HCT116 (cell line): ENCODE results near the gene SLC16A5. TPM values are rescaled to one million over a fixed set of nuclear protein-coding genes. Genes with fewer than 3 reads are reported as not detected.

ENCODE experiments used
- ATAC-seq: fragments of 200-7000 bp; cut with Tn5 transposase; 2 replicates; pipeline ENCODE4 v1.9.1; 2020; ENCODE audit warnings: mild to moderate bottlenecking, moderate library complexity
- BruUV-seq: library from RNA; stranded (reverse); fragments of 400-500 nt; replicated peaks from 2 replicates; lab custom pipeline; 2021; lab: Mats Ljungman, UMichigan
- CTCF ChIA-PET: fragments of 300-600 bp; sonication (Branson Sonifier 250); formaldehyde crosslinking; loops from one replicate; lab custom pipeline; 2021; ENCODE audit warnings: antibody characterized with exemption; lab: Charles Lee
- POLR2A ChIA-PET: fragments of 300-600, 350-600 bp; sonication (Branson Sonifier 250); formaldehyde crosslinking; loops from one replicate; lab custom pipeline; 2021; ENCODE audit warnings: antibody characterized with exemption; lab: Charles Lee
- RAD21 ChIA-PET, 2 experiments: fragments of 300-600 bp; sonication (Branson Sonifier 250); formaldehyde crosslinking; loops; one replicate each; lab custom pipeline; 2023; ENCODE audit warnings: low total read pairs in 2 of 2; ENCODE audit not compliant: uncharacterized antibody in 2 of 2, unreplicated experiment in 2 of 2, low non-redundant PET in 1 of 2; lab: Charles Lee
- DNase-seq: peaks from one replicate; pipeline ENCODE4 v3.0.0-alpha.2; 2010; ENCODE audit warnings: low read depth, low spot score
- H2AFZ ChIP-seq: fragments of 200-600 bp; shearing (Covaris generic), sonication (generic); 2 replicates; pipeline ENCODE4 v1.6.1; 2017; ENCODE audit warnings: low read depth, mixed run types, mixed read lengths, antibody characterized with exemption, low read length; ENCODE audit not compliant: poor library complexity, severe bottlenecking
- H3K27ac ChIP-seq: 2 replicates; pipeline ENCODE4 v1.5.1; 2012; ENCODE audit warnings: low read depth, low read length
- H3K27me3 ChIP-seq: fragments of 200-600 bp; sonication (generic); 2 replicates; pipeline ENCODE4 v1.6.1; 2016; ENCODE audit warnings: mixed run types, low read length, mixed read lengths; ENCODE audit not compliant: insufficient read depth
- H3K36me3 ChIP-seq, 2 experiments: fragments of 200-500 bp in 1 of 2; fragments of 200-600 bp in 1 of 2; sonication (Bioruptor generic) in 1 of 2; sonication (generic) in 1 of 2; 2 replicates each; pipeline versions ENCODE4 v1.5.1 to v1.6.1; 2014 to 2016; ENCODE audit warnings: low read length in 2 of 2, inconsistent platforms in 1 of 2, mixed read lengths in 1 of 2, mixed run types in 1 of 2; ENCODE audit not compliant: insufficient read depth in 2 of 2, control insufficient read depth in 1 of 2
- H3K4me1 ChIP-seq, 2 experiments: fragments of 200-600 bp in 1 of 2; sonication (generic) in 1 of 2; 2 replicates each; pipeline versions ENCODE4 v1.5.1 to v1.6.1; 2012 to 2017; ENCODE audit warnings: low read length in 2 of 2, inconsistent platforms in 1 of 2, mild to moderate bottlenecking in 1 of 2, mixed read lengths in 1 of 2, mixed run types in 1 of 2, moderate library complexity in 1 of 2; ENCODE audit not compliant: insufficient read depth in 2 of 2, control insufficient read depth in 1 of 2
- H3K4me2 ChIP-seq: fragments of 200-600 bp; sonication (generic); 2 replicates; pipeline ENCODE4 v1.6.1; 2017; ENCODE audit warnings: mixed run types, low read length, mixed read lengths
- H3K4me3 ChIP-seq, 2 experiments: fragments of 200-600 bp in 1 of 2; sonication (generic) in 1 of 2; replicated peaks in 1 of 2; 2 replicates each; pipeline ENCODE4 v1.5.1; 2011 to 2016; ENCODE audit warnings: low read length in 2 of 2, control low read depth in 1 of 2, low read depth in 1 of 2, mild to moderate bottlenecking in 1 of 2, mixed read lengths in 1 of 2, mixed run types in 1 of 2
- H3K79me2 ChIP-seq: fragments of 200-600 bp; sonication (generic); 2 replicates; pipeline ENCODE4 v1.6.1; 2017; ENCODE audit warnings: mild to moderate bottlenecking, mixed run types, low read length, moderate library complexity, mixed read lengths; ENCODE audit not compliant: insufficient read depth
- H3K9ac ChIP-seq: fragments of 200-600 bp; sonication (generic); 2 replicates; pipeline ENCODE4 v1.6.1; 2016; ENCODE audit warnings: low read length, mixed read lengths
- H3K9me2 ChIP-seq: fragments of 200-600 bp; sonication (generic), shearing (Covaris generic); 2 replicates; pipeline ENCODE4 v1.6.1; 2017; ENCODE audit warnings: mixed run types, mild to moderate bottlenecking, moderate library complexity; ENCODE audit not compliant: insufficient read depth
- H3K9me3 ChIP-seq, 2 experiments: fragments of 200-500 bp in 1 of 2; fragments of 200-600 bp in 1 of 2; sonication (Bioruptor generic) in 1 of 2; sonication (generic) in 1 of 2; 2 replicates each; pipeline ENCODE4 v1.6.1; 2014 to 2017; ENCODE audit warnings: low read length in 2 of 2, mixed read lengths in 2 of 2, inconsistent platforms in 1 of 2, low read depth in 1 of 2, mild to moderate bottlenecking in 1 of 2, mixed run types in 1 of 2, moderate library complexity in 1 of 2; ENCODE audit not compliant: control insufficient read depth in 1 of 2, insufficient read depth in 1 of 2
- H4K20me1 ChIP-seq: fragments of 200-600 bp; sonication (generic), shearing (Covaris generic); 2 replicates; pipeline ENCODE4 v1.6.1; 2017; ENCODE audit warnings: mixed run types, mild to moderate bottlenecking, moderate library complexity; ENCODE audit not compliant: insufficient read depth
- CTCF ChIP-seq, 3 experiments: fragments of 200-600 bp in 1 of 3; sonication (generic) in 1 of 3; IDR thresholded peaks in 2 of 3; conservative IDR thresholded peaks in 1 of 3; 2 replicates each; pipeline ENCODE4 v1.5.1; 2012 to 2017; ENCODE audit warnings: low read depth in 2 of 3, low read length in 2 of 3, antibody characterized with exemption in 1 of 3, borderline replicate concordance in 1 of 3, control low read depth in 1 of 3, mild to moderate bottlenecking in 1 of 3, mixed read lengths in 1 of 3, mixed run types in 1 of 3, moderate library complexity in 1 of 3; ENCODE audit not compliant: insufficient read depth in 1 of 3
- EGR1 ChIP-seq: IDR thresholded peaks from 2 replicates; pipeline ENCODE4 v1.6.1; 2012; ENCODE audit warnings: low read depth
- ELF1 ChIP-seq: IDR thresholded peaks from 2 replicates; pipeline ENCODE4 v1.6.1; 2012; ENCODE audit warnings: low read depth, borderline replicate concordance
- JUND ChIP-seq: IDR thresholded peaks from 2 replicates; pipeline ENCODE4 v1.6.1; 2012
- MAX ChIP-seq: IDR thresholded peaks from 2 replicates; pipeline ENCODE4 v1.6.1; 2012
- POLR2A ChIP-seq: IDR thresholded peaks from 2 replicates; pipeline ENCODE4 v1.7.0; 2011; ENCODE audit warnings: borderline replicate concordance; ENCODE audit not compliant: insufficient read depth, insufficient read length; ENCODE audit errors: extremely low read depth
- POLR2AphosphoS5 ChIP-seq: IDR thresholded peaks from 2 replicates; pipeline ENCODE4 v1.6.1; 2011; ENCODE audit warnings: mild to moderate bottlenecking, low read depth, low read length, moderate library complexity
- RAD21 ChIP-seq: IDR thresholded peaks from 2 replicates; pipeline ENCODE4 v1.6.1; 2012; ENCODE audit warnings: low read depth, mild to moderate bottlenecking
- SIN3A ChIP-seq: IDR thresholded peaks from 2 replicates; pipeline ENCODE4 v1.6.1; 2012; ENCODE audit warnings: low read depth
- SP1 ChIP-seq: IDR thresholded peaks from 2 replicates; pipeline ENCODE4 v1.6.1; 2012; ENCODE audit warnings: low read depth
- TCF7L2 ChIP-seq: IDR thresholded peaks from 2 replicates; pipeline ENCODE4 v1.7.0; 2011; ENCODE audit warnings: borderline replicate concordance, inconsistent platforms; ENCODE audit not compliant: insufficient read depth, insufficient read length; ENCODE audit errors: extremely low read depth
- YY1 ChIP-seq: IDR thresholded peaks from 2 replicates; pipeline ENCODE4 v1.6.1; 2011; ENCODE audit warnings: low read length, low read depth, moderate library complexity, mild to moderate bottlenecking; ENCODE audit not compliant: insufficient replicate concordance; ENCODE audit errors: extremely low read depth
- intact Hi-C: fragments of 100-400 bp; cut with micrococcal nuclease; formaldehyde crosslinking; loops from 2 replicates; pipeline ENCODE4 v1.10.0; 2022
- total RNA-seq: library from RNA; stranded (reverse); gene quantifications from one replicate; pipeline ENCODE4 v1.2.1, GENCODE V29; 2021; ENCODE audit not compliant: unreplicated experiment

Gene SLC16A5
- total RNA-seq, 1 experiment from 2014 or later, result 79.3 TPM

GRCh38 chr17:75103601-75104554 is 16.1 kb downstream of the SLC16A5 start:
- Histone ChIP-seq H3K9me2 (no peaks in the 10 kb centered on the region), H3K27me3 (no peaks in the 10 kb centered on the region), H3K9ac (no peak overlapping the region), H4K20me1 (no peaks in the 10 kb centered on the region), H3K4me1 (peaks cover 12 to 15% of the 10 kb centered on the region in 2 experiments; a peak in 2 of 4 replicates), H3K36me3 (peaks cover 9 to 29% of the 10 kb centered on the region in 2 experiments), H2AFZ (no peak overlapping the region), H3K9me3 (no peaks in the 10 kb centered on the region), H3K4me2 (no peak overlapping the region), H3K27ac (peak overlapping the region; percentile 23; the same call in 1 of the 2 replicates), H3K4me3 (no peak overlapping the region), H3K79me2 (no peaks in the 10 kb centered on the region)
- DNase-seq (no peak), ATAC-seq (no peak)
- CTCF ChIA-PET, result interaction anchor here (0.7 to 4.0 kb wide), 4 partner anchors 10 to 143 kb away, joined by 3 to 24 read pairs (median 7); no protein-coding TSS in a partner anchor
- no peak for TF ChIP-seq POLR2AphosphoS5
- TF ChIP-seq SIN3A, result no peak
- BruUV-seq, result no TSS peak
- RAD21 ChIA-PET, result no interaction called here
- intact Hi-C loops, result loop anchor here (10.0 kb wide), 1 partner anchor 49 kb away; no protein-coding TSS in a partner anchor
- POLR2A ChIA-PET, result interaction anchor here (0.6 to 1.9 kb wide), 7 partner anchors 8 to 99 kb away, joined by 3 to 7 read pairs (median 3); partner anchors contain the start of gene SLC16A5

GRCh38 chr17:75105126-75106080 is 17.6 kb downstream of the SLC16A5 start:
- peaks cover 3% of the 10 kb centered on the region for H3K79me2 ChIP-seq
- H3K4me1 ChIP-seq, result peaks cover 18 to 23% of the 10 kb centered on the region in 2 experiments
- peak overlapping the region; percentile 34; the same call in 1 of the 2 replicates for H3K27ac ChIP-seq
- no peak for TF ChIP-seq ELF1
- no peak for TF ChIP-seq POLR2A
- no peak for TF ChIP-seq EGR1
- TF ChIP-seq RAD21, result peak; percentile 81
- no peak for TF ChIP-seq TCF7L2
- TF ChIP-seq POLR2AphosphoS5, result no peak
- no peak for TF ChIP-seq SP1
- no peak for TF ChIP-seq SIN3A
- no peak for TF ChIP-seq YY1
- TF ChIP-seq JUND, result no peak
- TF ChIP-seq CTCF (IDR thresholded peaks at IDR 0.05 in 2 of 3, conservative IDR thresholded peaks at IDR 0.05 in 1 of 3; ENCODE audit: borderline replicate concordance in 1 of 3, insufficient read depth in 1 of 3, low read depth in 2 of 3, low read length in 2 of 3), result peak; percentile 95 to 98 (median 96)
- TF ChIP-seq MAX, result peak; percentile 49; the same call in 1 of the 2 replicates
- TF ChIP-seq, all 23 proteins: peak for 3
- H3K9ac ChIP-seq, result no peak overlapping the region
- H3K9me2 ChIP-seq, result no peaks in the 10 kb centered on the region
- H2AFZ ChIP-seq, result no peak overlapping the region
- H3K27me3 ChIP-seq, result no peaks in the 10 kb centered on the region
- no peaks in the 10 kb centered on the region for H3K9me3 ChIP-seq
- H4K20me1 ChIP-seq, result no peaks in the 10 kb centered on the region
- H3K36me3 ChIP-seq, result peaks cover 2 to 15% of the 10 kb centered on the region in 2 experiments
- DNase-seq (no peak), ATAC-seq (peak; percentile 74)
- H3K4me2 ChIP-seq, result no peak overlapping the region
- ChIA-PET CTCF (interaction anchor here (0.7 to 4.0 kb wide), 17 partner anchors 9 to 165 kb away, joined by 3 to 24 read pairs (median 5); partner anchors contain the start of genes MIF4GD and SLC16A5), POLR2A (interaction anchor here (0.5 to 1.8 kb wide), 7 partner anchors 9 to 235 kb away, joined by 3 to 5 read pairs (median 3); partner anchors contain the start of genes NUP85 and SLC16A5), RAD21 (interaction anchor here (0.8 to 1.8 kb wide), 5 partner anchors 8 to 51 kb away, joined by 3 to 9 read pairs (median 5); no protein-coding TSS in a partner anchor)
- H3K4me3 ChIP-seq, result no peak overlapping the region
- intact Hi-C loops, result loop anchor here (5.0 to 10.0 kb wide), 2 partner anchors 33 to 51 kb away; no protein-coding TSS in a partner anchor
- TSS peak; percentile 14 for BruUV-seq
